Measurements from ENCODE around the gene CYP2C8. TPM values are rescaled to one million over a fixed set of nuclear protein-coding genes. Genes with fewer than 3 reads are reported as not detected.
A peak's percentile ranks its signal among the peaks of the same experiment; 100 is the strongest.
"Not testable (repeated sequence)": the region's sequence is repeated elsewhere in the genome, so short reads cannot be mapped to it uniquely, and the experiment has no call there.

Gene CYP2C8
- total RNA-seq (2021): not detected in 2 replicates
- Bru-seq, nascent RNA: percentile 8 among the genes with signal in this experiment
- percentile 5 among the genes with signal in this experiment for BruChase-seq, experiment 1, labeled RNA remaining after a 2-hour chase
- BruChase-seq, experiment 2, labeled RNA remaining after a 6-hour chase: not detected
- long read RNA-seq: 0 reads

- intact Hi-C loops (cut with micrococcal nuclease; ENCODE audit: unreplicated experiment): no loop called here
Measured at GRCh38 chr10:95069286-95069685, at the start of gene CYP2C8. CYP2C8 (minus strand) TSS chr10:95069497; CDS start chr10:95069402, 95 bp downstream.

DNA sequence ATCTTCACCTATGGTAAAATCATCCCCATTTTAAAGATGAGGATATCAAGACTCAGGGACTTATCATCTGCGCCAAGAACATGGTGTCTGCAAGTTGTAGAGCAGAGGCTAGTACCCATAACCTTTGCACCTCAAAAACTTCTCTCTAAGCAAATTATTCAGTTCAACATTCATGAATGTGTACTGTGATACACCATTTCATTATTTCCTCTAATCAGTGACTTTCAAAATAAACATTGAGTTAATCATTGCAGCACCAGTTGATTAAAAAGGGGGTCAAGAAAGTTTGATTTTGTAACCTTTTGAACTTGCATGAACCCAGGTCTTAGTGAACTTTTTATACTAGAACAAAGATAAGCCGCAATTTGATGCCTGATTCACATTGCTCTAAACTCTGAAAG is 47.6 kb upstream of the CYP2C8 start:
- H3K9me3 ChIP-seq (ENCODE audit: low read depth, low read length, poor library complexity, severe bottlenecking): peaks cover 14% of the 10 kb centered on the region
- no peak for DNase-seq (ENCODE audit: low spot score)
- TF ChIP-seq, protein P1, sequence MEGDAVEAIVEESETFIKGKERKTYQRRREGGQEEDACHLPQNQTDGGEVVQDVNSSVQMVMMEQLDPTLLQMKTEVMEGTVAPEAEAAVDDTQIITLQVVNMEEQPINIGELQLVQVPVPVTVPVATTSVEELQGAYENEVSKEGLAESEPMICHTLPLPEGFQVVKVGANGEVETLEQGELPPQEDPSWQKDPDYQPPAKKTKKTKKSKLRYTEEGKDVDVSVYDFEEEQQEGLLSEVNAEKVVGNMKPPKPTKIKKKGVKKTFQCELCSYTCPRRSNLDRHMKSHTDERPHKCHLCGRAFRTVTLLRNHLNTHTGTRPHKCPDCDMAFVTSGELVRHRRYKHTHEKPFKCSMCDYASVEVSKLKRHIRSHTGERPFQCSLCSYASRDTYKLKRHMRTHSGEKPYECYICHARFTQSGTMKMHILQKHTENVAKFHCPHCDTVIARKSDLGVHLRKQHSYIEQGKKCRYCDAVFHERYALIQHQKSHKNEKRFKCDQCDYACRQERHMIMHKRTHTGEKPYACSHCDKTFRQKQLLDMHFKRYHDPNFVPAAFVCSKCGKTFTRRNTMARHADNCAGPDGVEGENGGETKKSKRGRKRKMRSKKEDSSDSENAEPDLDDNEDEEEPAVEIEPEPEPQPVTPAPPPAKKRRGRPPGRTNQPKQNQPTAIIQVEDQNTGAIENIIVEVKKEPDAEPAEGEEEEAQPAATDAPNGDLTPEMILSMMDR (conservative IDR thresholded peaks at IDR 0.05; ENCODE audit: low read depth, low read length): no peak
- no peak for TF ChIP-seq EZH2 (IDR thresholded peaks at IDR 0.05; ENCODE audit: borderline replicate concordance, low read depth, low read length, poor library complexity, severe bottlenecking)
- CTCF ChIA-PET: no interaction called here
- no peak overlapping the region for H3K27ac ChIP-seq (ENCODE audit: low read depth, low read length, poor library complexity, severe bottlenecking)
- H3K36me3 ChIP-seq (ENCODE audit: insufficient read depth, low read length, poor library complexity, severe bottlenecking): no peaks in the 10 kb centered on the region
- no peak overlapping the region for H3K4me3 ChIP-seq (ENCODE audit: low read depth, low read length, poor library complexity, severe bottlenecking)
- H3K27me3 ChIP-seq (replicated peaks; ENCODE audit: insufficient read depth, low read depth, low read length, poor library complexity): no peaks in the 10 kb centered on the region
- POLR2A ChIA-PET (ENCODE audit: low non-redundant PET): no interaction called here
- BruUV-seq (replicated peaks): no TSS peak
- intact Hi-C loops (cut with micrococcal nuclease; ENCODE audit: unreplicated experiment): no loop called here
- H3K4me1 ChIP-seq (ENCODE audit: insufficient read depth, low read length, poor library complexity, severe bottlenecking): no peaks in the 10 kb centered on the region

More at GRCh38 chr10:95069286-95069685, at the start of gene CYP2C8:
- no peak within 1 kb of the TSS for H3K4me3 ChIP-seq (ENCODE audit: low read depth, low read length, poor library complexity, severe bottlenecking)
- no peaks in the 10 kb centered on the region for H3K9me3 ChIP-seq (ENCODE audit: low read depth, low read length, poor library complexity, severe bottlenecking)
- DNase-seq (ENCODE audit: low spot score): no peak
- TF ChIP-seq, protein P1 (conservative IDR thresholded peaks at IDR 0.05; ENCODE audit: low read depth, low read length): no peak
- no peak for TF ChIP-seq EZH2 (IDR thresholded peaks at IDR 0.05; ENCODE audit: borderline replicate concordance, low read depth, low read length, poor library complexity, severe bottlenecking)
- H3K4me1 ChIP-seq (ENCODE audit: insufficient read depth, low read length, poor library complexity, severe bottlenecking): no peaks in the 10 kb centered on the region
- POLR2A ChIA-PET (ENCODE audit: low non-redundant PET): no interaction called here
- no peaks in the 10 kb centered on the region for H3K27me3 ChIP-seq (replicated peaks; ENCODE audit: insufficient read depth, low read depth, low read length, poor library complexity)
- CTCF ChIA-PET: no interaction called here
- BruUV-seq (replicated peaks): no TSS peak
- no peak within 1 kb of the TSS for H3K27ac ChIP-seq (ENCODE audit: low read depth, low read length, poor library complexity, severe bottlenecking)
- no peaks in the 10 kb centered on the region for H3K36me3 ChIP-seq (ENCODE audit: insufficient read depth, low read length, poor library complexity, severe bottlenecking)

DNA sequence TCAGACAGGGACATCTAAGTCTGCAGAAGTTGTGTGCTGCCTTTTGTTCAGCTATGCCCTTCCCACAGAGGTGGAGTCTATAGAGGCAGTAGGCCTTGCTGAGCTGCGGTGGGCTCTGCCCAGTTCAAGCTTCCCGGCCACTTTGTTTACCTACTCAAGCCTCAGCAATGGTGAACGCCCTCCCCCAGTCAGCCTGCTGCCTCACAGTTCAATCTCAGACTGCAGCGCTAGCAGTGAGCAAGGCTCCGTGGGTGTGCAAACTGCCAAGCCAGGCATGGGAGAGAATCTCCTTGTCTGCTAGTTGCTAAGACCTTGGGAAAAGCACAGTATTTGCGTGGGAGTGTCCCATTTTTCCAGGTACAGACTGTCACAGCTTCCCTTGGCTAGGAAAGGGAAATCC is 41.5 kb upstream of the CYP2C8 start:
- intact Hi-C loops (cut with micrococcal nuclease; ENCODE audit: unreplicated experiment); POLR2A ChIA-PET (ENCODE audit: low non-redundant PET); H3K4me1 ChIP-seq (ENCODE audit: insufficient read depth, low read length, poor library complexity, severe bottlenecking); BruUV-seq (replicated peaks); H3K36me3 ChIP-seq (ENCODE audit: insufficient read depth, low read length, poor library complexity, severe bottlenecking); H3K4me3 ChIP-seq (ENCODE audit: low read depth, low read length, poor library complexity, severe bottlenecking); H3K27ac ChIP-seq (ENCODE audit: low read depth, low read length, poor library complexity, severe bottlenecking); DNase-seq (ENCODE audit: low spot score); H3K27me3 ChIP-seq (replicated peaks; ENCODE audit: insufficient read depth, low read depth, low read length, poor library complexity); CTCF ChIA-PET: not testable (repeated sequence)
- H3K9me3 ChIP-seq (ENCODE audit: low read depth, low read length, poor library complexity, severe bottlenecking): peaks cover 18% of the 10 kb centered on the region

DNA sequence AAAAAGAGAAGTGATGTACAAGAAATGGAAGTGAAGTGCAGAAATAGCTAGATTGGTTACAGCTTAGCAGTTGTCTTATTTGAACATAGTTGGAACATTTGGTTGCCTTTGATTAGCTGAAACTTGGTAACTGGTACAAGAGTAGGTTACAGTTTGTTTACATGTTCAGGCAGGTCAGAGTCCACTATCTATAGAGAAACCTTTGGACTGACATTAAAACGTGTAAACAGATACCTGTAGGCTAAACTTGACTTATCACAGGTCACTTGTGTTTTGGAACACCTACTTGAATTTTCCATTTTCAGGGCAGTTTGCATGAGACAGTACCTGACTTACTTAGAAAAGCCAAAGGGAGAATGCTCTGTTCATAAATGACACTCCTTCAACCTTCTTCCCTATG is 28.5 kb upstream of the CYP2C8 start:
- TF ChIP-seq, protein P1 (conservative IDR thresholded peaks at IDR 0.05; ENCODE audit: low read depth, low read length): no peak
- TF ChIP-seq EZH2 (IDR thresholded peaks at IDR 0.05; ENCODE audit: borderline replicate concordance, low read depth, low read length, poor library complexity, severe bottlenecking): no peak
- Histone ChIP-seq H3K27ac (ENCODE audit: low read depth, low read length, poor library complexity, severe bottlenecking) (no peak overlapping the region), H3K9me3 (ENCODE audit: low read depth, low read length, poor library complexity, severe bottlenecking) (no peaks in the 10 kb centered on the region), H3K27me3 (replicated peaks; ENCODE audit: insufficient read depth, low read depth, low read length, poor library complexity) (no peaks in the 10 kb centered on the region), H3K36me3 (ENCODE audit: insufficient read depth, low read length, poor library complexity, severe bottlenecking) (no peaks in the 10 kb centered on the region), H3K4me3 (ENCODE audit: low read depth, low read length, poor library complexity, severe bottlenecking) (no peak overlapping the region), H3K4me1 (ENCODE audit: insufficient read depth, low read length, poor library complexity, severe bottlenecking) (no peaks in the 10 kb centered on the region)
- intact Hi-C loops (cut with micrococcal nuclease; ENCODE audit: unreplicated experiment): no loop called here
- BruUV-seq (replicated peaks): no TSS peak
- DNase-seq (ENCODE audit: low spot score): no peak
- ChIA-PET POLR2A (ENCODE audit: low non-redundant PET) (no interaction called here), CTCF (no interaction called here)
